Right lobe of liver (tissue), 4 donors: Measurements from ENCODE around the gene ABCF1.

Experiments
- CTCF ChIP-seq, 4 donors: fragments of 200-600 bp in 3 of 4; fragments of 450-650 bp in 1 of 4; IDR thresholded peaks; one replicate each; pipeline versions ENCODE4 v1.5.1 to v1.8.0; 2016 to 2022; ENCODE audit warnings: antibody characterized with exemption in 4 of 4, mild to moderate bottlenecking in 2 of 4
- POLR2A ChIP-seq: fragments of 450-650 bp; IDR thresholded peaks from one replicate; pipeline ENCODE4 v1.6.1; 2017; ENCODE audit warnings: antibody characterized with exemption, mild to moderate bottlenecking
- donor health status: DM: no; HTN: no; CAD: no.
- donor health status: DM: no; HTN: no; CAD: no.
- donor health status: DM: no; HTN: yes; CAD: no.

GRCh38 chr6:30570740-30571074 lies 535 bp upstream of the ABCF1 start:
- TF ChIP-seq CTCF (IDR thresholded peaks at IDR 0.05) (no peak), POLR2A (no peak)
